T-helper 17 cell (primary cell): ENCODE data around the gene C19orf73. TPM values are rescaled to one million over a fixed set of nuclear protein-coding genes. Genes with fewer than 3 reads are reported as not detected.
"Not testable (repeated sequence)": the region's sequence is repeated elsewhere in the genome, so short reads cannot be mapped to it uniquely, and the experiment has no call there.

Source experiments
- ATAC-seq: fragments of 150-1000 bp; cut with Tn5 transposase; 2 replicates; pipeline ENCODE4 v1.10.0; 2021; ENCODE audit warnings: mild to moderate bottlenecking, moderate library complexity
- DNase-seq, 3 donors: peaks; one replicate each; pipeline versions ENCODE4 v3.0.0 to v3.0.0-alpha.2; 2020 to 2021
- H3K9me3 ChIP-seq: one replicate; pipeline ENCODE4 v1.7.0; 2013; ENCODE audit warnings: low read length, mild to moderate bottlenecking; ENCODE audit not compliant: control insufficient read depth, poor library complexity, severe bottlenecking
- H3K27ac Mint-ChIP-seq: one replicate; pipeline ENCODE4 v1.8.0; 2022; ENCODE audit warnings: mild to moderate bottlenecking, moderate library complexity, mixed read lengths
- H3K27me3 Mint-ChIP-seq: one replicate; pipeline ENCODE4 v1.8.0; 2022; ENCODE audit warnings: mixed read lengths
- H3K36me3 Mint-ChIP-seq: one replicate; pipeline ENCODE4 v1.8.0; 2022; ENCODE audit warnings: low read depth, mixed read lengths
- H3K4me1 Mint-ChIP-seq: one replicate; pipeline ENCODE4 v1.8.0; 2022; ENCODE audit warnings: mild to moderate bottlenecking, mixed read lengths
- H3K4me3 Mint-ChIP-seq: one replicate; pipeline ENCODE4 v1.8.0; 2022; ENCODE audit warnings: mild to moderate bottlenecking, moderate library complexity, mixed read lengths
- total RNA-seq, 4 donors: library from RNA in 2 of 4; stranded (reverse) in 2 of 4; gene quantifications; one replicate each; pipeline ENCODE4 v1.2.3 and lab custom pipeline; 2022 to 2026

C19orf73 gene
- total RNA-seq, 2 donors from 2014 or later: 3.6 to 3.9 TPM

DNA sequence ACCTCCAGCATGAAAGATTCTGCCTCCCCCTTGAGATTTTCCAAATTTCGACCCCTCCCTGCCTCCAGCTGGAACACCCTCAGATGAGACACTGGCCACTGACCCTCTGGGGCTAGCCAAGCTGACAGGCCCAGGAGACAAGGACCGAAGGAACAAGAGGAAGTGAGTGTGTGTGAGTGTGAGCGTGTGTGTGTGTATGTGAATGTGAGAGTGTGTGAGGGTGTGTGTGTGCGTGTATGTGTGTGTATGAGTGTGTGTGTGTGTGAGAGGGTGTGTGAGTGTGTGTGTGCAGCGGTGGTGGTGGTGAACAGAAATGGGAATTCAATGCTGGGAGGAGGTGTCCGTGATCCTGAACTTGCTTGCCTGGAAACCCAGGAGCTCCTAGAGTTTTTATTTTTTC, 22.4 kb upstream of the C19orf73 start:
- DNase-seq (no peak), ATAC-seq (no peak)
- Mint-ChIP-seq H3K4me1 (peaks cover 20% of the 10 kb centered on the region), H3K4me3 (peak overlapping the region; percentile 16), H3K27me3 (peaks cover 33% of the 10 kb centered on the region), H3K27ac (peak overlapping the region; percentile 74), H3K36me3 (peaks cover 9% of the 10 kb centered on the region)
- no peaks in the 10 kb centered on the region for H3K9me3 ChIP-seq

DNA sequence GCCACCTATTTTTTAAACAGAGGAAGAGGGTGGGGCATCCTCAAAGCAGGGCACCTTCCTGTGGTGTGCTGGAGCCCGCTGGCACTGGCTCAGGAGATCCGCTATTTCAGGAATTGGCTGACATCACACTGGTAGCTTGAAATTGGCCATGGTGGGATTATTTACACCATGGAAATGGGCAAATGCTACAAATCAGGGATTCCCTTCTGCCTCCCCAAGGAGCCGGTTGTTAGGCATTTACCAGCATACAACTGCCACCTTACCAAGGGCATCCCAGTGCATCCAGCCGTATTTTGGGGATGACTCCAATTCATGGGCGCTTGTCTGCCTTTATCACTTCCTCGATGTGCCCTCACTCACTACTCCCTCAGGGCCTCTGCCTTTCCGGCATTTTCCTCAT, 22.0 kb upstream of the C19orf73 start:
- H3K27ac Mint-ChIP-seq: peak overlapping the region; percentile 74
- DNase-seq (no peak), ATAC-seq (no peak)
- H3K4me1 Mint-ChIP-seq: peaks cover 20% of the 10 kb centered on the region
- H3K27me3 Mint-ChIP-seq: peaks cover 29% of the 10 kb centered on the region
- no peaks in the 10 kb centered on the region for H3K9me3 ChIP-seq
- H3K36me3 Mint-ChIP-seq: peaks cover 9% of the 10 kb centered on the region
- peak overlapping the region; percentile 16 for H3K4me3 Mint-ChIP-seq

DNA sequence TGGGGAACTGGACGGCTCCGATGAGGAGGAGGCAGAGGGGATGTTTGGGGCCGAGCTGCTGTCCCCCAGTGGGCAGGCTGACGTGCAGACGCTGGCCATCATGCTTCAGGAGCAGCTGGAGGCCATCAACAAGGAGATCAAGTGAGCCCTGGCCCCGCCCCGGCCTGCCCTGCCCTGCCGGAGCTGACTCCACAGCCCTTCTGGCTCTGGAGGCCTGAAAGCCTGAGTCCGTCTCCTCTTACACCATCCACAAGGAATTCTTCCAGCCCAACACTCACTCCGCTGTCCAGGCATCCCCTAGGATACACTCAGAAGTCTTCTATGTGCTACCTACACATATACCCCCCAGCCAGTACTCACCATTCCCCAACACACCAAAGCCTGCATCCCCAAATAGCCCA, 17.8 kb upstream of the C19orf73 start:
- Mint-ChIP-seq H3K36me3 (peaks cover 6% of the 10 kb centered on the region), H3K4me3 (no peak overlapping the region), H3K27me3 (peaks cover 4% of the 10 kb centered on the region), H3K4me1 (peaks cover 18% of the 10 kb centered on the region), H3K27ac (no peak overlapping the region)
- no peak for ATAC-seq
- no peak for DNase-seq
- no peaks in the 10 kb centered on the region for H3K9me3 ChIP-seq

DNA sequence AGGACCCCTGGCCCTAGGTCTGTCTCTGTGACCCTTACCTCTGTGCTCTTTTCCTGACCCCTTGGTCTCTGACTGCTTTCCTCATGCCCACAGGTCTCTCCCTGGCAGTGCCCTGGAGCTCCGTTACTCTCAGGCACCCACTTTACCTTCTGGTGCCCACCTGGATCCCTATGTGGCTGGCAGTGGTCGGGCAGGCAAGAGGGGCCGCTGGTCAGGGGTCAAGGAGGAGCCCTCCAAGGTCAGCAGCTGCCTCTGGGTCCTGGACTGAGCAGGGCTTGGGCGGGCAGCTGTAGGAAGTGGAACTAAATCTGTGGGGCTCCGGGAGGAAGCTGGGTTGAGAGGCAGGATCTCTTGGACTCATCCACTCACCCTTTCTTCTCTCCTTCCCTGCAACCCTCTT, 16.7 kb upstream of the C19orf73 start:
- Mint-ChIP-seq H3K4me3 (no peak overlapping the region), H3K27me3 (peaks cover 4% of the 10 kb centered on the region), H3K4me1 (peaks cover 12% of the 10 kb centered on the region), H3K27ac (no peak overlapping the region), H3K36me3 (peaks cover 3% of the 10 kb centered on the region)
- no peak for DNase-seq
- no peak for ATAC-seq
- no peaks in the 10 kb centered on the region for H3K9me3 ChIP-seq

DNA sequence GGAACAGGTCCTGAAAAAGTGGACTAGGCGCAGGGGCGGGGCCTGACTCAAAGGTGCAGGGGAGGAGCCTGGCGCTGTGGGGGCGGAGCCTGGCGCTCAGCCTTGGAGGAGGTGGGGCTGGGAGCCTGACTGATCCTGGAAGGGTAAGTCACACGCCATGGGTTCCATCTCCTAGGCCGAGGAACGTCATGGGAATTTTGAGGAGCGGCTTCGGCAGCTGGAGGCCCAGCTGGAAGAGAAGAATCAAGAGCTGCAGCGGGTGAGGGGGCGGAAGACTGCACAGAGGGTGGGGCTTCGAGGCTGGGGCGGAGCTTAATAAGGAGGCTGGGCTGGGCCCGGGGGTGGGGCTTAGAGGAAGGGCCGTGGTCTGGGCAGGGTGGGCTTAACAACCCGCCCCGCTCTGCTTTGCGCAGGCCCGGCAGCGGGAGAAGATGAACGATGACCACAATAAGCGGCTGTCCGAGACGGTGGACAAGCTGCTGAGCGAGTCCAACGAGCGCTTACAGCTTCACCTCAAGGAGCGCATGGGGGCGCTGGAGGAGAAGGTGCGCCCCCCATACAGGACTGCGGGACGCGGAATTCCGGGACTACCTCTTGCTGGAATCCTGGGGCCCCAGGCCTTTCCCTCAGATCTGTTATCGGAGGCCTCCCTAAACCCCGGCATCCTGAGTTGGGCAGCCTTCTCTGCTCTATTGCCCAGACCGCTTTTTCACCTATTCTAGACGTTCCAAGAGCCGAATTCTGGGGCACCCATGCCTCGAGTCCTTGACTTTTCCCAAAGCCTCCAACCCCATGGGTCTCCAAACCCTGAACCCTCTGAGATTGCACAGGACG, 14.9 kb upstream of the C19orf73 start:
- Mint-ChIP-seq H3K36me3 (peaks cover 3% of the 10 kb centered on the region), H3K27me3 (peaks cover 4% of the 10 kb centered on the region), H3K27ac (no peak overlapping the region), H3K4me1 (peaks cover 17% of the 10 kb centered on the region), H3K4me3 (peak overlapping the region; percentile 85)
- no peaks in the 10 kb centered on the region for H3K9me3 ChIP-seq
- ATAC-seq: peak; percentile 79
- peak in 2 of 3 donors; percentile 31 to 46 for DNase-seq

GRCh38 chr19:49132974-49133609, 14.1 kb upstream of the C19orf73 start:
- peak; percentile 37 for ATAC-seq
- H3K27ac Mint-ChIP-seq: no peak overlapping the region
- H3K9me3 ChIP-seq: no peaks in the 10 kb centered on the region
- H3K4me1 Mint-ChIP-seq: peaks cover 24% of the 10 kb centered on the region
- H3K36me3 Mint-ChIP-seq: peaks cover 3% of the 10 kb centered on the region
- peak overlapping the region; percentile 85 for H3K4me3 Mint-ChIP-seq
- peaks cover 4% of the 10 kb centered on the region for H3K27me3 Mint-ChIP-seq
- peak in 1 of 3 donors; percentile 41 for DNase-seq

- Mint-ChIP-seq H3K27me3 (no peaks in the 10 kb centered on the region), H3K27ac (no peak overlapping the region), H3K4me1 (peaks cover 25% of the 10 kb centered on the region), H3K4me3 (no peak overlapping the region), H3K36me3 (no peaks in the 10 kb centered on the region)
- ATAC-seq (no peak), DNase-seq (no peak)
- no peaks in the 10 kb centered on the region for H3K9me3 ChIP-seq
These were observed 11.4 kb upstream of the C19orf73 start for GRCh38 chr19:49130325-49130724.

- no peaks in the 10 kb centered on the region for H3K27me3 Mint-ChIP-seq
- H3K4me1 Mint-ChIP-seq: peaks cover 22% of the 10 kb centered on the region
- no peaks in the 10 kb centered on the region for H3K9me3 ChIP-seq
- H3K27ac Mint-ChIP-seq: no peak overlapping the region
- peak overlapping the region; percentile 47 for H3K4me3 Mint-ChIP-seq
- no peaks in the 10 kb centered on the region for H3K36me3 Mint-ChIP-seq
- ATAC-seq (no peak), DNase-seq (no peak)
These were observed 10.3 kb upstream of the C19orf73 start for GRCh38 chr19:49129238-49129583.

DNA sequence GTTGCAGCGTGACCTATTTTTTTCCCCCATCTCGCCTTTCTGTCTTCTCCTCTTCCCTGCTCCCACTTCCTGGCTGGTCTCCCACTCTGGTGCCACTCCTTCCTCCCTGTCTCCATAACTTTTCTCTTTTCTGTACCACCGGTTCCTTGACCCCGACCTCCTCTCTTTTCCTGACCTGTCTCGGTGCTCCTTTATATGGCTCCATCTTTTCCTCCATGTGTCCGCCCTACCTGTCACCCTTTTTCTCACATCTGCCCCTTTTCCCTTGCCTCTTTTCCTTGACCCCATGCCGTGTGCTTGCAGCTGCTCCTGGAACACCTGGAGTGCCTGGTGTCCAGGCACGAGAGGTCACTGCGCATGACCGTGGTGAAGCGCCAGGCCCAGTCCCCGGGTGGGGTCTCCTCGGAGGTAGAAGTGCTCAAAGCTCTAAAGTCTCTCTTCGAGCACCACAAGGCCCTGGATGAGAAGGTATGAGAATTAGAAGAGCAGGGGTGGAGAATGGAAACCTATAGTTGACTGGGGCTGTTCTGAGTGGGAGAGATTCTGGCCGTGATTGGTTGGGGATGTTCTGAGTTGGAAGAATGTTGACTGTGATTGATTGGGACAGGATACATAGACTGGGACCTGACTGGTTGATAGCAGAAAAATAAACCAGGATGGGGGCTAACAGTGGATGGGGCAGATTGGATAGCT, 9.7 kb upstream of the C19orf73 start:
- no peaks in the 10 kb centered on the region for H3K9me3 ChIP-seq
- Mint-ChIP-seq H3K4me3 (peak overlapping the region; percentile 47), H3K36me3 (no peaks in the 10 kb centered on the region), H3K4me1 (peaks cover 19% of the 10 kb centered on the region), H3K27ac (no peak overlapping the region), H3K27me3 (no peaks in the 10 kb centered on the region)
- ATAC-seq (no peak), DNase-seq (no peak)

DNA sequence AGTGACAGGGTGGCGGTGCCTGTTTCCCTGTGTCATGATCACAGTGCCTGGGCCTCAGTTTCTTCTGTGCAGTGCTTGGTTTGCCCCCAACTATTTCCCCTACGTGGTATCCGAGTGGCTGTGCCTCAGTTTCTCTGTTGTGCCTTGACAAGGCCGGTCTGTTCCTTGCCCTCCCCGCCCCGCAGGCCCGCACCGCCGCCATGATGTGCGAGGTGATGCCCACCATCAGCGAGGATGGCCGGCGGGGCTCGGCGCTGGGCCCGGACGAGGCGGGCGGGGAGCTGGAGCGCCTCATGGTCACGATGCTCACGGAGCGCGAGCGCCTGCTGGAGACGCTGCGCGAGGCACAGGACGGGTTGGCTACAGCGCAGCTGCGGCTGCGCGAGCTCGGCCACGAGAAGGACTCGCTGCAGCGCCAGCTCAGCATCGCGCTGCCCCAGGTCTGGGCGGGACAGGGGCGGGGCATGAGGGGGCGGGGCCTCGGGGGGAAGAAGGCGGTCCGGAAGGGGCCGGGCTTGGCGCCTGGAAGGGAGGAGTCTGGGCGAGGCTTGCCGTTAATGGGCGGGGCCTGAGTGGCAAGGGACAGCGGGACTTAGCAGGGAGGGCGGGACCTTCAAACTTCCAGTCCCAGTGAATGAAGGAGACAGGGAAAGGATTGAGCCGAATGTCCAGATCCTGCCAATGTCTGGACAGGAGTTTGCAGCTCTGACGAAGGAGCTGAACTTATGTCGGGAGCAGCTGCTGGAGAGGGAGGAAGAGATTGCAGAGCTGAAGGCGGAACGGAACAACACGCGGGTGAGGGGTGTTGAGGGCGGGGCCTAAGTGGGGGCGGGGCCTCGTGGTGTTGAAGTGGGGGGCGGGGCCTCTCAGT, 9.0 kb upstream of the C19orf73 start:
- H3K9me3 ChIP-seq: no peaks in the 10 kb centered on the region
- ATAC-seq (peak; percentile 94), DNase-seq (peak; percentile 91 to 94 (median 91))
- Mint-ChIP-seq H3K36me3 (no peaks in the 10 kb centered on the region), H3K27ac (no peak overlapping the region), H3K27me3 (no peaks in the 10 kb centered on the region), H3K4me3 (peak overlapping the region; percentile 66), H3K4me1 (peaks cover 13% of the 10 kb centered on the region)

- not testable (repeated sequence) for H3K27ac Mint-ChIP-seq, ATAC-seq, H3K4me3 Mint-ChIP-seq, DNase-seq, H3K36me3 Mint-ChIP-seq, H3K27me3 Mint-ChIP-seq, H3K9me3 ChIP-seq
- H3K4me1 Mint-ChIP-seq: peaks cover 14% of the 10 kb centered on the region
These were observed 8.3 kb upstream of the C19orf73 start for GRCh38 chr19:49127225-49127624.

DNA sequence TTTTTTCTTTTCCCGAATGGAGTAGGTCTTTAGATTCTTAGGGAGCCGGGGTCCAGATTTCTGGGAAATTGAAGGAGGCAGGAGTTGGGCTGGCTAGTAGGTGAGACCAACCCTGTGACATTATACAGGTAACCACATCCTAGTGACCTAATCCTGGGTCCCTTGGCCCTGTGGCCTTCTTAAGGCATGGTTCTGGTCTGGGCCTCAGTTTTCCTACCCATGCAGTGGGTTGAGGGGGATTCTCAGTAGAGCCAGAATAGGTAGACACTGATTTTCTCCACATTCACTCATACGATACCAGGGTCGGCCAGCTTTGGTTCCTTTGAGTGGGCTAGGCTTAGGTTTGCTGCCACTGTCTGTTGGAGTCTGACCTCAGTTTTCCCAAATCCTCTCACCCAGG, 7.6 kb upstream of the C19orf73 start:
- peaks cover 14% of the 10 kb centered on the region for H3K4me1 Mint-ChIP-seq
- no peak overlapping the region for H3K4me3 Mint-ChIP-seq
- ATAC-seq (no peak), DNase-seq (no peak)
- no peaks in the 10 kb centered on the region for H3K9me3 ChIP-seq
- no peaks in the 10 kb centered on the region for H3K36me3 Mint-ChIP-seq
- no peak overlapping the region for H3K27ac Mint-ChIP-seq
- H3K27me3 Mint-ChIP-seq: no peaks in the 10 kb centered on the region
